B cell (primary cell): Measurements from ENCODE around the gene DNAJC15.

Experiments
- CTCF ChIP-seq: fragments of 200-600 bp; IDR thresholded peaks from one replicate; pipeline ENCODE4 v1.8.0; 2022; ENCODE audit warnings: antibody characterized with exemption, mild to moderate bottlenecking
- EZH2 ChIP-seq: IDR thresholded peaks from 2 replicates; pipeline ENCODE4 v1.6.1; 2012; ENCODE audit warnings: borderline replicate concordance, low read depth, mild to moderate bottlenecking, moderate library complexity, low read length; ENCODE audit not compliant: insufficient read depth, poor library complexity, severe bottlenecking

- TF ChIP-seq CTCF, result no peak
- TF ChIP-seq EZH2, result no peak
Observed at GRCh38 chr13:43127103-43127798, 103.9 kb downstream of the DNAJC15 start.
